Chondrocyte (in vitro differentiated cells): ENCODE results near the gene FKBP14. TPM values are rescaled to one million over a fixed set of nuclear protein-coding genes. Genes with fewer than 3 reads are reported as not detected.
"Not testable (repeated sequence)": the region's sequence is repeated elsewhere in the genome, so short reads cannot be mapped to it uniquely, and the experiment has no call there.

Source experiments
- DNase-seq: peaks from one replicate; pipeline ENCODE4 v3.0.0; 2021; ENCODE audit warnings: mixed read lengths, low spot score
- H3K27ac Mint-ChIP-seq: one replicate; pipeline ENCODE4 v1.8.0; 2021; ENCODE audit warnings: mild to moderate bottlenecking, moderate library complexity, mixed read lengths; ENCODE audit not compliant: unreplicated experiment
- H3K27me3 Mint-ChIP-seq: 2 replicates; pipeline ENCODE4 v1.8.0; 2021; ENCODE audit warnings: low read depth, mixed read lengths
- H3K36me3 Mint-ChIP-seq: 2 replicates; pipeline ENCODE4 v1.8.0; 2021; ENCODE audit warnings: low read depth, mixed read lengths
- H3K4me1 Mint-ChIP-seq: 2 replicates; pipeline ENCODE4 v1.8.0; 2021; ENCODE audit warnings: low read depth, mild to moderate bottlenecking, mixed read lengths
- H3K4me3 Mint-ChIP-seq: one replicate; pipeline ENCODE4 v1.8.0; 2021; ENCODE audit warnings: mild to moderate bottlenecking, moderate library complexity, mixed read lengths; ENCODE audit not compliant: unreplicated experiment
- H3K9me3 Mint-ChIP-seq: 2 replicates; pipeline ENCODE4 v1.8.0; 2021; ENCODE audit warnings: low read depth, mixed read lengths
- CTCF ChIP-seq: fragments of 200-600 bp; sonication (generic); IDR thresholded peaks from 2 replicates; pipeline ENCODE4 v1.5.0; 2021; ENCODE audit warnings: antibody characterized with exemption, mild to moderate bottlenecking, moderate library complexity
- total RNA-seq: library from RNA; stranded (reverse); gene quantifications from 3 replicates; pipeline ENCODE4 v1.2.1, GENCODE V29; 2021

FKBP14 gene
- total RNA-seq, 1 donor from 2014 or later, result 74.7 TPM

- Mint-ChIP-seq H3K27ac (no peak overlapping the region), H3K4me3 (no peak overlapping the region), H3K9me3 (no peaks in the 10 kb centered on the region), H3K4me1 (peaks cover 3% of the 10 kb centered on the region), H3K36me3 (peaks cover 17% of the 10 kb centered on the region), H3K27me3 (no peaks in the 10 kb centered on the region)
- no peak for DNase-seq
- no peak for TF ChIP-seq CTCF
These were observed 64.5 kb downstream of the FKBP14 start for GRCh38 chr7:29962035-29962434.

DNA sequence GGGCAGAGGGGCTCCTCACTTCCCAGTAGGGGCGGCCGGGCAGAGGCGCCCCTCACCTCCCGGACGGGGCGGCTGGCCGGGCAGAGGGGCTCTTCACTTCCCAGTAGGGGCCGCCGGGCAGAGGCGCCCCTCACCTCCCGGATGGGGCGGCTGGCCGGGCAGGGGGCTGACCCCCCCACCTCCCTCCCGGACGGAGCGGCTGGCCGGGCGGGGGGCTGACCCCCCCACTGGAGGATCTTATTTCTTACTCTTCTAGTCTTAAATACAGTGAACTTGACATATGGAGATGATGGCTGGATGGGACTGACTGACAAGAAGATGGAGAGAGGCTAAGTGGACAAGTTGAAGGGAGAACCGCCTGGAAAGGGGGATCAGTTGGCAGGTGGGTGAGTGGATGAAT, 64.9 kb downstream of the FKBP14 start:
- not testable (repeated sequence) for H3K4me3 Mint-ChIP-seq, H3K4me1 Mint-ChIP-seq, DNase-seq, H3K9me3 Mint-ChIP-seq, H3K27ac Mint-ChIP-seq, H3K27me3 Mint-ChIP-seq
- H3K36me3 Mint-ChIP-seq, result peaks cover 17% of the 10 kb centered on the region

Other genes with a start within 250 kb of the FKBP14 start
- gene WIPF3, start 220.2 kb downstream of the FKBP14 start, total RNA-seq, result 0.10 to 0.65 TPM (median 0.51 TPM) in 3 replicates
- gene SCRN1, start 36.9 kb downstream of the FKBP14 start, total RNA-seq, result 111 to 129 TPM (median 129 TPM) in 3 replicates
- gene PLEKHA8, start 1.7 kb upstream of the FKBP14 start, total RNA-seq, result 17.7 to 20.3 TPM (median 17.7 TPM) in 3 replicates
- 14.9 to 19.8 TPM (median 15.7 TPM) in 3 replicates for gene MTURN, start 108.3 kb upstream of the FKBP14 start, total RNA-seq